Fibroblast of skin of left quadriceps (primary cell): ENCODE measurements around the gene LCA5.
"Not testable (repeated sequence)": the region's sequence is repeated elsewhere in the genome, so short reads cannot be mapped to it uniquely, and the experiment has no call there.

Source experiments
- DNase-seq, 2 experiments: peaks; one replicate each; pipeline ENCODE4 v3.0.0-alpha.2; 2013; ENCODE audit warnings: low read depth in 2 of 2

Gene LCA5

GRCh38 chr6:79467716-79468115 is 69.5 kb downstream of the LCA5 start:
- no peak for DNase-seq

GRCh38 chr6:79466207-79466834 is 70.9 kb downstream of the LCA5 start:
- DNase-seq = peak in 1 of 2 experiments; percentile 15

GRCh38 chr6:79465381-79465780 is 71.8 kb downstream of the LCA5 start:
- DNase-seq = no peak

- DNase-seq = no peak
These were observed 73.6 kb downstream of the LCA5 start for GRCh38 chr6:79463621-79464050.

GRCh38 chr6:79461205-79461604 is 76.0 kb downstream of the LCA5 start:
- DNase-seq = no peak

- DNase-seq = no peak
These were observed 81.8 kb downstream of the LCA5 start for GRCh38 chr6:79455446-79455845.

GRCh38 chr6:79453558-79454042 is 83.6 kb downstream of the LCA5 start:
- no peak for DNase-seq

GRCh38 chr6:79450984-79451383 is 86.2 kb downstream of the LCA5 start:
- no peak for DNase-seq

GRCh38 chr6:79446006-79446405 is 91.2 kb downstream of the LCA5 start:
- no peak for DNase-seq

GRCh38 chr6:79443876-79444275 is 93.4 kb downstream of the LCA5 start:
- DNase-seq = not testable (repeated sequence)

- no peak for DNase-seq
These were observed 96.0 kb downstream of the LCA5 start for GRCh38 chr6:79441192-79441591.

GRCh38 chr6:79440598-79440997 is 96.6 kb downstream of the LCA5 start:
- DNase-seq = no peak

GRCh38 chr6:79438030-79438429 is 99.2 kb downstream of the LCA5 start:
- DNase-seq = no peak

- no peak for DNase-seq
These were observed 101.0 kb downstream of the LCA5 start for GRCh38 chr6:79436241-79436640.

- no peak for DNase-seq
These were observed 101.5 kb downstream of the LCA5 start for GRCh38 chr6:79435746-79436145.
